GM19467 (cell line): Measurements from ENCODE around the gene MYO16.
"Not testable (repeated sequence)": the region's sequence is repeated elsewhere in the genome, so short reads cannot be mapped to it uniquely, and the experiment has no call there.

Source experiments
- ATAC-seq: cut with Tn5 transposase; IDR thresholded peaks from one replicate; pipeline ENCODE4 v1.9.1; 2021; ENCODE audit warnings: mild to moderate bottlenecking, moderate library complexity; ENCODE audit not compliant: unreplicated experiment

Gene MYO16

DNA sequence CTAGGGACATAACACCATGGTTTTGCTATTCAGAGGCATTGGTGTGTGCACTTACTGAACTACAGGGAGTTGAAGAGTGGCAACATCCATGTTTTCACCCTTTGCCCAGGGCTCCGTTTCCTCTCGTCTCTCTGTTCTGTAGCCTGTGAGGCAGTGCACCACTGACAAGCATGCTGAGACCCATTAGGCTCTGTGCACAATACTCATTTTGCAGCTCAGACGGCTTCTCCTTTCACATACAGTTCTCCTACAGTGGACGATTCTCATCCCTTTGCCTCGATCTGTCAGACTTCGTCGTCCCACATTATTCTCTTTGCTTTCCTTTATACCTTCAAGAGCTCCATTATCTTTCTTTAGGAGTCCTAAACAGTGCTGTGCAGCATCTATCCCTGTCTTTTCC, 403.7 kb downstream of the MYO16 start:
- no peak for ATAC-seq

DNA sequence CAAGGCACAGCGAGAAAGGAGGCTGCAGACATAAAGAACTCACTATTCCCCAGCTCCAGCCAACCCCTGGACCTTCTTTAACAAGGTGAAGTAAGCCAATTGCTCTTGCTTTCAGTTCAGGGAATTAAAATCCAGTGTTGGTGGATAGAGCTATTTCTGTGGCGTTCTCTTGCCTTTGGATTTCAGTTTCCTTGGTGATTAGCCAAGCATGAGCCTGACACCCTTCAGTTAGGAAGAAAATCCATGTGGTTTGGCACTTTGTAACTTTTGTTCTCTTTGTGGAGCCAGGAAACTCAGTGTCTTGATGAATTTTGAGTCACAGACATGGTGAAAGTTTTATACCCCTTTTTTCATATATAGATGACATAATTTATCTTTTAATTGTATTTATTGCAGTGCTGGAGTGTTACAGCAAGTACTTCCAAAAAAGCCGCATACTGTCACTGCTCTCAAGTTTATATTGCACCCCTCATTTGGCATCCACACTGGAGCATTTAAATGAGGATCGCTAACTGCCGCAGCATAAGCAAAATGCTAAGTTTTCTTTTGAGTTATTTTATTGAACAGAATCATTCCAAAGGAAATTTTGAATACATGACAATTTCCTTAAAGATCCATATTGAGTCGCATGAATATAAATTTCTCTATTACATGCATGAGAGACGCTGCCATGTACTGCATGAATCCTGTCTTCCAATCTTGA, 406.8 kb downstream of the MYO16 start:
- no peak for ATAC-seq

DNA sequence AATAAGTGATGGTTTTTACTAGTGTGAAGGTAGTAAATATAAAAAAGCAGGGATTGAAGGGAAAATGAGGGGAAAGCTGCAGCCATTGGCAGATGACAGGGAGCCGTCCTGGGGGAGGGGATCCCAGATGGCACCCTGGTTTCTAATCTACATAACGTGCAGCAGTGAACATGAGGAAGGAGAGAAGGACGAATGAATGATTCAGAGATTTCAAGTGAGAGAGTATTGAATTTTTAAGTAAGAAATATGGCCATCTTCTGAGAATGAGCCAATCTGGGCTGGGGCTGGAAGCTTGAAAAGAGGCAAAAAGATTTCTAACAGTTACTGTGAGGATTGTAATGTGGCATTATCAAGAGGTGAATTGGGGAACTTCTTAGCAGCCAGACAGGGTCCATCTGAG, 414.2 kb downstream of the MYO16 start:
- ATAC-seq: no peak

DNA sequence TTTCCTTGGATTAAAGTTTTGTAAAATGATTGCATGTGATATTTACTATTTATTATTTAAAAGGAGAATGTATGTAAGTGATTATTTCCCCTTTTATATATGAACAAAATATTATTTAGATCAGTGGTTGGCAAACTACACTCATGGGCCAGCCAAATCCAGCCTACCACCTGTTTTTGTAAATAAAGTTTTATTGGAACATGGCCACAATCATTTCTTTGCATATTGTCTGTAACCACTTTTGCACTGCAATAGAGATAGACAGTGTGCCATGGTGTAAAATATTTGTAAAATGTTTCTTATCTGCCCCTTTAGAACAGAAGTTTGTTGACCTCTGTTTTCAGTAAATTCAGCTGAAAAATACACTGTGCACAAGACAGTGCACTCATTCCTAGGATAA, 426.4 kb downstream of the MYO16 start:
- ATAC-seq: no peak

DNA sequence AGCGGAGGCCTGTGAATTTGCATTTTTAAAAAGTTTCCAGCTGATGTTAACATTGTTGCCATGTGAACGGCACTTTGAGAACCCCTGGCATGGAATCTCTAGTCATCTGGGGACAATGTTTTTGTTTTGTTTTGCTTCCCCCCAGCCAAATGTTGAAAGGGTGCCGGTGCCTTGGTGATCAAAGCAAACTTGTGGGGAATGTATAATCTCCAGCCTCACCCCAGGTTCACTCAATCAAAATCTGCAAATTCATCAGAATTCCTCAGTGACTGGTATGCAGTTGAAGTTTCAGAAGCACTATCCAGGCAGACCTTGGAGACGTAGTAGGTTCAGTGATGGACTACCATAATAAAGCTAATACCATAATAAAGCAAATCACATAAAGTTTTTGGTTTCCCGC, 428.7 kb downstream of the MYO16 start:
- ATAC-seq: no peak

DNA sequence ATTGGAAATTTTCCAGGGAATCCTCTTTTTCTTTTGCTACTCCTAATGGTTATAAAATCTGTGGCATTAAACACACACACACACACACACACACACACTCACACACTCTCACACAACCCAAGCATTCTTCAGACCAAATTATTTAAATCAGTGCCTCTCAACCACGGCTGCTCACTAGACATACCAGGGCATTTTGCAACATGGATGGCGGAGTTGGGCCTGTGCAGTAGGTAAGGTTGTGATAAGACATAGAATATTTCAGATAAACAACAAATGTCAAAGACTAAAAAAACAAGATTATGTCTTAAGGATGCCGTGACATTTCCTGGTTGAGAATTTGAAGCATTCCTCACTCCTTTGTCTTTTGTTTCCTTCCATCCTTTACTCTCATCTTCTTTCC, 443.1 kb downstream of the MYO16 start:
- ATAC-seq: no peak

DNA sequence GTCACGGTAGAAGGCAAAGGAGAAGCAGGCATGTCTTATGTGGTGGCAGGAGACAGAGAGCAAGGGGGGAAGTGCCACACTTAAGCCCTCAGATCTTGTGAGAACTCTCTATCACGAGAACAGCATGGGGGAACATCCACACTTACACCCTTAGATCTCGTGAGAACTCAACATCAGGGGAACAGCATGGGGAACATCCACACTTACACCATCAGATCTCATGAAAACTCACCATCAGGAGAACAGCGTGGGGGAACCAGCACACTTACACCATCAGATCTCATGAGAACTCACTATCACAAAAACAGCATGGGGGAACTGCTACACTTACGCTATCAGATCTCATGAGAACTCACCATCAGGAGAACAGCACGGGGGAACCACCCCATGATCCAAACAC, 445.0 kb downstream of the MYO16 start:
- ATAC-seq: no peak

DNA sequence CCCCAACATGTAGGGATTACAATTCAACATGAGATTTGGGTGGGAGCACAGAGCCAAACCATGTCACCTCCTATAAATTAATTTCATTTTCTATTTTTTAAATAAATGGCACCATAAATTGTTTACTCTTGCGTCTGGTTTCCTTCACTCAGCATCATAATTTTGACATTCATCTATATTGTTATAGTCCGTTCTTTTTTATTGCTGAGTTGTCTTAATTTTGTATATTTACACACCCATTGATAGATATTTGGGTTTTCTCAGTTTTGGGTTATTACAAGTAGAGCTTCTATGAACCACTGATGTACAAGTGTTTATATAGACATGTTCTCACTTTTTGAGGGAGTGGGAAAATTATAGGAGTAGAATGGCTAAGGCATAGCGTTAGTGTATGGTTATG, 445.4 kb downstream of the MYO16 start:
- ATAC-seq: no peak

DNA sequence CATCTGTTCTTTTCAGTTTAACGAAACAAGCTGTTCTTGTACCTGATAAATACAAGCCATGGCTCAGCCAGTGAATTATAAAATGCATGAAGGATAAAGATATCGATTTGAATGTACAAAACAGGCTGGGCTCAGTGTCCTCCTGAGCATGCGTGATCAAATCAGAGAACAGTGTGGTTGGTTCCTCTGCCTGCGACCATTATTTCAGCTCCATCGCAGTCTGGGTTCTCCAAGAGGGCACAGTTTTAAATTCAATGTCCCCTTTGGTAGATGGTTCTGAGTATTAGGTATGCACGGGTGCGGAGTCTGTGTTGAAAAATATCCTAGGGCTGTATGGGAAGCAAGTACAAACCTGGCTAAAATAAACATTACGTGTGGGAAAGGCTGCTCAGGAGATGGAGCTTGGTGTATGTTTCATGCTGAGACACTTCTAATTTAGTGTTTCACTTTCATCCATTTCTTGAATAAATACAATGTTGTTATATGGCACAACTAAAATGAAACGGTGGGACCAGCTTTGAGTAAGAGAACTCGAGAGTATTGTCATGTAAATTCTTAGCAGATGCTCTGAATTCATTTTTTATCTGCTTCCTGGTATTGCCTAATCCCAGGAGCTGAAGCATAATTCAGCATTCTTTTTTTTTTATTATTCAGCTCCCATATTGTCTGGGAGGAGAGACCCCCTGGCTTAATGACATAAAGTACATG, 458.7 kb downstream of the MYO16 start:
- ATAC-seq: no peak

DNA sequence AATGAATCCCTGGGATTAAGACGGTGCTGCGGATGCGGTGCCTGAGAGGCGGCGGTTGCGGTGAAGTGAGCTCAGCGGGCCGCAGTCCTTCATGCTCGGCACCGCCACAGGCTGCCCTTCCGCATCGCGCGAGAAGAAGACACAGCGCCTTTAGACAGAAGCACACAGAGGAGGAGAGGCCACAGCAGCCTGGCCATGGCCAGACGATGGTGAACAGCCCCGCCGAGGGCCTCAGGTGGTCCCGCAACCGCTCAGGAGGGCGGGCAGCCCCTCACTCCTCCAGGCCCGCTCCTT, 459.2 kb downstream of the MYO16 start:
- no peak for ATAC-seq

DNA sequence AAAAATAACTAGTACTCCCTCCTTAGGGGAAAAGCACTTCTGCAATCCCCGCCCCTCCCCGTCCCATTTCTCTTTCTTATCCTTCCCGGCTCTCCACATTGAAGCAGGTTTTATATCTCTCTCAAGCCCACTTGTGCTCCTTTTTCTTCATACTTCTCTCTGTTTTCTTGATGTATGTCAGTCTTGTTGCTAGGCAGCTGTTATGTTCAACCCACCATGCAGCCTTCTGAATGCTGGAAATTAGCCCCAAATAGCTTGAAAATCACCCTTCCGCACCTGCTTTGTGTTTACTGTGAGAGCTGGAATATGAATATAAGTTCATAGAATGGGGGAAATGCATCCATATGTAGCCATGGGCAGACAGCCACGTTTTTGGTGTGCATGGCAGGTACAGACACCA, 461.4 kb downstream of the MYO16 start:
- ATAC-seq: no peak

DNA sequence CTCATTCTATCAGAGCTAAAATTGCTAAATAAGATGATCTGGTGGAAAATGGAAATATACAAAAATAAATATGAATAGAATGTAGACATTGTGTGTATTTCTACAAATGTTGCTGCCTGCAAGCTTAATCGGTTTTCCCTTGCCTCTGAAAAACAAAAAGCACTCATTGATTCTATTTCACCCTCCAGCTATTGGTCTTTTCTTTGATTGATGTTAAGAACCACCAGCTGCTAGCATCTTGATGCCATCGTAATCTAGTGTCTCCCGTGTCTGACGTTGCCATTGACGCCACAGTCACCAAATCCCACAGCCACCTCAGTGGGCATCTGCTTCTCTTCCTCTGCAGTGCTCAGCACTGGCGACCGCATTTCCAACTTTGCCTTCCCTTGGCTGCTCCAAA, 461.8 kb downstream of the MYO16 start:
- ATAC-seq: no peak

DNA sequence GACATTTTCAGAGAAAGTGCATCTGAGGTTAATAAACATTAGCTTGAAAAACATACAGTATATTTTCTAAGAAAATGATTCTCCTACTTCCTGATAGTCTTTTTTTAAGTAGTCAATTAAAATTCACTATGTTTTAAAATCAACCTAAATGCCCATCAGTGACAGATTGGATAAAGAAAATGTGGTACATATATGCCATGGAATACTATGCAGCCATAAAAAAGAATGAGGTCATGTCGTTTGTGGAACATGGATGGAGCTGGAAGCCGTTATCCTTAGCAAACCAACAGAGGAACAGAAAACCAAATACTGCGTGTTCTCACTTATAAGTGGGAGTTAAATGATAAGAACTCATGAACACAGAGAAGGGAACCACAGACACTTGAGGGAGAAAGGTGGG, 462.8 kb downstream of the MYO16 start:
- not testable (repeated sequence) for ATAC-seq

DNA sequence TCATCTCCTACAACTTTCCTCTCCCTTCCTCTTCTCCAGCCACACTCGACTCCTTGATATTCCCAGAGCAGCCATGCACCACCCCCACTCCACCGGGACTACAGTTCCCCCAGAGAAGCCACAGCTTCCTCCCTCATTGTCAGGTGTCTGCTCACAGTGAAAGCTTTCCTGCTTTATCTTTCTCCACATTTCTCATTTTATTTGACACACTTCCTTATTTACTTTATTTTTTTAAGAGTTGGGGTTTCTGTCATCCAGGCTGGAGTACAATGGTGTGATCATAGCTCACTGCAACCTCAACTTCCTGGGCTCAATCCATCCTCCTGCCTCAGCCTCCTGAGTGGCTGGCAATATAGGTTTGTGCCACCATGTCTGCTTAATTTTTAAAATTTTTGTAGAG, 464.6 kb downstream of the MYO16 start:
- no peak for ATAC-seq

DNA sequence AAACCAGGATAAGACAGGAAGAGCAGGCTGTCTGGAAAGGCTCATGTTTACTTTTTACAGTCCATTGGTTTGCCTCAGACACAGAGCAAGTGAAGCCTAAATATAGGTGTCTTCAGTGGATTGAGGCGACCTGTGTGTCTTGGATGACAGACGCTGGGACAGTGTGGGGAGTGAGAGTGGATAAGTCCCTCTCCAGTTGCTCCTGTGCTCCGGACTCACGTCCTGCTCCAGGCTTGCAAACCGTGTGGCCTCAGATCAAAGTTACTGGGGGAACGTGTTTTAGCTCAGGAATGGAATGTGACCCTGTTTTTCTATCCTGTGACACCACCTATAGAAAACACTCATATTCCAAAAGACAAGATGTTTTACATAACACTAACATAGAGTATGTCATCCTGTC, 465.7 kb downstream of the MYO16 start:
- ATAC-seq: no peak

DNA sequence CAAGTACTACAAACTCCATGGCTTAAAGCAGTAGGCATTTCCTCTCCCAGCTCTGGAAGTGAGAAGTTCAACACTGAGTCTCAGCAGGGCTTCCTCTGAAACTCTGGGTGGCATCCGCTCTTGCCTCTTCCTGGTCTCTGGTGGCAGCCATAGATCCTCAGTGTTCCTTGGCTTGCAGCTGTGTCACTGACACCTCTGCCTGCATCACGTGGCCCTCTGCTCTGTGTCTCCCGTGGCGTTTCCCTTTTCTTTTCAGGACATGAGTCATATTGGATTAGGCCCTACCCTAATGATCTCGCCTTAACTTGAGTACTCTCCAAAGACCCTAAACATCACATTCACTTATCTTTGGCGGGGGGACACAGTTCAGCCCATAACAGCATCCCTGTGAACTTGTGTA, 466.7 kb downstream of the MYO16 start:
- ATAC-seq: no peak

DNA sequence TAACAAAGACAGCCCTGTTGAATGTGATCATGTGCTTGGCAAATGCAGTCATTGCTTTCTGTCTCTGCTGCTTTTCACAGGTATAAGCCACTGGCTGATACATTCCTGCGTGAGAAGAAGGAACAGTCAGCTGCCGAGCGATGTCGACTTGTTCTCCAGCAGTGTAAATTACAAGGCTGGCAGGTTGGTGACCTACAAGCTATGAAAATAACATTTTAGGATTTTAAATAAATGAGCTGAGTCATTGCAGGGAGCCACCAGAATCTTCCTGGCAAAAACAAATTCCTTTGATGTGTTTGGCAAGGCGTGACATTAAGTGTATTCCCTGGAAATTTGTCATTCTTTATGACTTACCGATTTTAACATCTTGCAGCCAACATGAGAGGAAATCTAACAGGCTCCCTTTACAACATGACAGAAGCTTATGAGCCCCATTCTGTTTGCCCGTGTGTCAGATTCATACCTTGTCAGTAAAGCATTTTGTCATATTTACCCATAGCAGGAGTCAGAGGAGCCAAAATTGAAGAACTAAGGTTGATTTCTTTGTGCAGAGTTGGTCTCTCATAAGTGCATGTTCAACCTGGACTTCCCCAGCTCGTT, 471.4 kb downstream of the MYO16 start:
- no peak for ATAC-seq

DNA sequence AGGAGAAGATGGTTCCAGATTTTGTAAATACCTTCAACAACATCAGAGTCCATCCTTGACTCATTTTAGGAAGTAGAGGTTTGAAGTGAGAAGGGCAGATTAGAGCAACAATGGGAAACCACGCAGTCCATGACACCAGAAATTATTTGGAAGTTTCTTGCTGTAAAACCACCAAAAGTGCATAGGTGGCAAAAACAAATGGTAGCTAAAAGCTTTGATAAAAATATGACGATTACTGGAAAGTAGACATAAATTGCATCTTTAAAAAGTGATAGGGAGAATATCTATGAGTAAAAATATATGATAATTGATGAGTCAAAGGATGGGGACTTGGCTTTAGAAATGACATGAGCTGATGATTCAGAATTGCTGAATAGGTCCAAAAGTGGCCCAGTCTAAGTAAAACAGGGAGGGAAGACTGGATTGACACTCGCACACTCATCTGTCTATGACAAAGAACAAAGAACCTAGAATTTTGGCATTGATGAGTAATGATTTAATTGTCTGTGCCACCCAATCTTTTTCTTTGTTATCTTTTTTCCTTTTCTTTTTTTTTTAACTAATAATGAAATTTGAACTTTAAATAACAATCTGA, 472.2 kb downstream of the MYO16 start:
- ATAC-seq: no peak

DNA sequence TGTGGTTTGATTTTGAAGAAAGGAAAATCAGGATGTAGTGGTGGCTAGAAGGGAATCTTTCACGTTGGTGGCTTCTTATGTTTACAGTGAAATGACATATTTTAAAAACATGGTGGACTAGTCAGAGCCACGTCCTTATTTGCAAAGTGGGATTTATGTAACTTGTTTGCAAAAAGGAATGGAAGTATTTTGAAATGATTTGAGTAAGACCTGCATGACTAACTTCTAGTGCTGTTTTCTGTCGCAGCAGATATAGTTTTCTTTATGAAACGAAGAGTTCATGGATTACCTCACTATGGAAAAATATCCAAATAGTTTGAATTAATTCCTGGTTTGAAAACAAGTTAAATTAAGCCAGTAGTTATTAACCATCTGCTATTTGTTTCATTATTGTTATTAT, 476.5 kb downstream of the MYO16 start:
- ATAC-seq: no peak

DNA sequence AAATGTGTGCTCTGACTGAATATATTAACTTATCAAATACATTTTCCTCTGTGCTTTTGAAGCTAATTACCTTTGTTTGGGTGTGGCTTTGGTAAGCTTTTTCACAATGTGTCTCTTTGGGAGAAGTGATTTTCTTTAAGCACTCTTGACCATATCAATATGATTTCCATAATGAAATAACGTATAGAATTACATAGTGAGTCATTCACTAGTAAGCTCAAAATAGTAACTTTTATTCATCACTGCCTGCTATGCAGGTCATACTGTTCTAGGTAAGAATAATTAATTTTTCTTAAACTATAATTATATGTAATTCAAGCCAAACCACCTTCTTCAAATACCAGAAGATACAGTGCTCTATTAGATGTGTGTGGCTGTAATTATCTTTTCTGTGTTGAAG, 480.7 kb downstream of the MYO16 start:
- no peak for ATAC-seq

DNA sequence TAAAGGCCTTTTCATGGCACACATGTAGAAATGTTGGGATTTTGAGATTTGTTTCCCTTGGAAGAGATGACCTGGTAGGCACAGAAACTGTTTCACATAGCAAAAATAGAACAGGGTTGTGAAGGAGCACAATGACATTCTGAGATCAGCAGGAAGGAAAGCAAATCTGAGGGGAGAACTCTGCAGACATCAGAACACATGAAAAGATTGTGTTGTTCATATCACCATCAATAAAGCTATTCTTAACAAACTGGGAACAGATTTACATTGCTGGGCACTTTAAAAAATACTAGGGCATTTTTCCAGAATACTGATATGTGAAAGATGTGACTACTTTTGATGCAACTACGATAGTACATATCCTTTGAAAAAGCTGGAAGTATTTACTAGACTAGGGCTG, 481.7 kb downstream of the MYO16 start:
- no peak for ATAC-seq

DNA sequence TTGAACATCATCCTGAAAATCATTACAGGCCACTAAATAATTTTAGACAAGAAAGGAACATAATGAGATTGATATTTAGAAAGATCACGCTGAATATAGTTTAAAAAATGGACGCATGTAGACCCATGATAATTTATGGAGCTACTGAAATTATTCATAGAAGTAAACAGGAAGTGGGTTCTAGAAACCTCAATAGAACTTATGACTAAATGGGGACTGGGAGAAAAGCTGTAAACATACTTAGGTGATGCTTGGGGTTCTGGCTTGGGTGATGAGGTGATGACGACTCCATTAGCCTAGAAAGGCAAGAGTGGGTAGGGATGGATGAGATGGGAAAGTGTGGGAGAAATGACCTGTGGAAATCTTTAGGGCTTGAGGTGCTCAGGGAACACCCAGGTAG, 484.0 kb downstream of the MYO16 start:
- ATAC-seq: no peak
